ENCODE data around the gene YOD1.

Gene YOD1

DNA sequence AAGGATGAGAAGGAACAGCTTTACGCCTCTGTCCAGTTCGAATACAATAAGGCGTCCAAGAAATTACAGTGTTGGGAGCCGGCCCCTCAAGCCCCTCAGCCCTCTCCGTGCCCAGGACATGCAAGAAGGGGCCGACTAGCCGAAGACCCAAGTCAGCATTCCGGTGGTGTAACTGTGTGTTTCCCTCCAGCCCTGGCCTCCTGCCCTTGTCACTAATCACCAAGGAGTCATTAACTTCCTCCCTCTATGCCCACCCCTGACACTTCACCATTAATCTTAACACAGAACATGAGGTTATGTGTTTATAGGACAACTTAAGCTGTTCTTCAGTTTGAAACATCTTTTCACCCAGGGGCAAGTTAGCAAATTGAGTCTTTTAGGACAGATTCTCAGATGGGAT lies 21.2 kb upstream of the YOD1 start:
- DNase-seq, result no peak

DNA sequence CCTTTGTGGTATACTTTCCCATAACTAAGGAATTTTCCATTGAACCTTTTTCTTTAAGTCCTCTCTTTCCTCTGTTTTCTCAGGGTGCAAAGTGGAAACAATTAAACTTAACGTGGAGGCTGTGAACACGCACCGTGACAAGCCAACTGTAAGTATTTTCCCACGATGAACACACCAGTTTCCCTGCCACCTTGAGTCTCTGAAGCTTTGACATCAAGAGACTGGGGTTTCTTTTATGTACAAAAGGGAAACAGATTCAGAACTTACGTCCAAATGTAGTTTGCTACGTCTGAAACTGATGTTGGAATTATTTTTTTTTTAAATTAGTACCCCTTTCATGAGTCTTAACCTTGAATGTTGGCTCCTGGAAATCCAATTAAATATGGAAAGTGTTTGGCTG lies 20.4 kb upstream of the YOD1 start:
- no peak for DNase-seq

DNA sequence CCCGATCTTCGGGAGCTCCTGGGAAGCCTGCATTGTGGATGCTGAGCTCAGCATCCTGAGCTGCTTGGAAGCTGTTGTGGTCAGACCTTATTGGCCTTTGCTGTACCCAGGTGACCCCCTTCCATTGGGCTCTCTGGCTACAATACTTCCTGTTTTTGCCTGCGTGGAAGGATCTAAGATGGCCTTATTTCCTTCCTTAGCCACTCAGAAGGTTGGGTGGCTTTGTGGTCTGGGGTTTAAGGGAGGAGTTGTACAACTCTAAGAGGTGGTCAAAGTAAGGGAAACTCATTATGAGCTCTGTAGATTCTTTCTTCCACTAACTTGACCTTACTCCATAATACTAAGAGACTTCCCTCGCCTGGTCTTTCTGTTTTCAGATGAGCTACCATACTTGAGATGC lies 19.8 kb upstream of the YOD1 start:
- no peak for DNase-seq

DNA sequence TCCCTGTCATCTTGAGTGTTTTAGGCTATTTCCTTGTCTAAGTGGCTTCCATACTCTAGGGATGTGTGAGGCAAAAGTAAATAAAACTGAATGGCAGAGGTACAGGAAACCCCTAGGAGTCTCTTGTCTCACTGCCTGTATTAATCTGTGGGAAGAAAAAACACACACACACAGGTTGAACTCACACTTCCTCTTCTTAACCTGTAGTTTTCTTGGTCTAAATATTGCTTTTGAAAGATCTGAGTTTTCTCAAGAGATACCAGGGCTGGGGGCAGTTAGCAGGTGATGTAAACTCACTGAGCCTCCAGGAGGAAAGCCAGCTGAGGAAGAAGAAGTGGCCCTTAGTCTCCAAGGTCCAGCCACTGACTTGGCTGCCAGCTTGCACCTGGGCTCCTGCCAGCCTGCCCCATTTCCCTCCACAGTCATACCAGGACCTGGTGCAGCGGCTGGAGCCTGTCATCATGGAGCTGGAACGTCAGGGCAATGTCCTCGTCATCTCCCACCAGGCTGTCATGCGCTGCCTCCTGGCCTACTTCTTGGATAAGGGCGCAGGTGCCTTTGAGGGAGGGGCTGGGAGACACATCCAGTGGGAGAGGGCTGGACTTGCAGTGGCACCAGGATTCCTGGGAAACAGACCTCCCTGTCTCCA lies 19.0 kb upstream of the YOD1 start:
- no peak for DNase-seq

DNA sequence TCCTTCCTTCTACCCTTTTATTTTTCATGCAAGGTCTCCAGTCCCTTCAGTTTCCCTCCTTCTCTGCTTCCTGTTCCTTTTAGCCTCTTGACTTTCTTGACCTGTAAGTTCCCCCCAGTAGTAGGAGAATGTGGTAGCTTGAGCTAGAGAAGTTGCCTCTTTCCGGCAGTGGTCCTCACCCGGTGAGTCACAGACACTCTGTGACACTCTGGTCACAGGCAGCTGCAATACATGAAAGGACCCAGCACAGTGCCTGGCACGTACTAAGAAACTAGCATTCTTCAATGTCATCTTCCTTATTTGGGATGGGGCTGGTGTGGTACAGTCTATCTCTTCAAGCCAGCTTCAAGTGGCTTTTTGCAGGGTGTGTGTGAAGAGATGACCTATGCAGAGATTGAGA lies 18.1 kb upstream of the YOD1 start:
- no peak for DNase-seq

DNA sequence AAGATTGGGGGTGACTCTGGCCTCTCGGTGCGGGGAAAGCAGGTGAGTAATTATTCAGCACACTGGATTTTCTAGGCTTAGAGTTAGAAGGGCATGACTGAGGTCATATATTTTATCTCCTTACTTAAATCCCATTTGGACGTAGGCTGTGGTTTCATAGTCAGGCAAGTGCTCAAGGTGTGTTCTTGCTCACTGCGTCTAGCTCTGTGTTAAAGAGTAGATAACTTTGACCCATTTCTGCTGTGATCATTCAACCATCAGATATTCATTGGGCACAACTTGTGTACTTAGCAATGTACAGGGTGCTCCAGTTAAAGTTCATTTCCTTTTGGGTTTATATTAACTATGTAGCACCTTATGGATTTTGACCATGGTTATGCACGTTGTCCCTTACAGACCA lies 16.7 kb upstream of the YOD1 start:
- DNase-seq, result no peak

DNA sequence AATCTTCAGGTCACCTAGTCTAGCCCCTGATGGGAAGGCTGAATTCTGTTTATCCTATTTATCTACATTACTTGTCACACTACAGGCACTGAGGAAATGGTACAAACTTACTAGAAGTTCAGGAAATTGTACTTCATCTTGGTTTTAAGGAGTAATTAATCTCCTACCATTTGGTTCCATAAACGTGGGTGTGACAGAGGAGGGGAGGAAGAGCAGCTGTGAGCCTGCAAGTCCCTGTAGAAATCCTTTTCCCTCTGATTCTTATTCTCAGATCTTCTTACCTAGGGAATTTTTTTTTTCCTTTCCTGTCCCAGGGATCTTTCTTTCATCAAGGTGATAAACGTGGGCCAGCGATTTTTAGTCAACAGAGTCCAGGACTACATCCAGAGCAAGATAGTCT lies 16.2 kb upstream of the YOD1 start:
- DNase-seq, result no peak

DNA sequence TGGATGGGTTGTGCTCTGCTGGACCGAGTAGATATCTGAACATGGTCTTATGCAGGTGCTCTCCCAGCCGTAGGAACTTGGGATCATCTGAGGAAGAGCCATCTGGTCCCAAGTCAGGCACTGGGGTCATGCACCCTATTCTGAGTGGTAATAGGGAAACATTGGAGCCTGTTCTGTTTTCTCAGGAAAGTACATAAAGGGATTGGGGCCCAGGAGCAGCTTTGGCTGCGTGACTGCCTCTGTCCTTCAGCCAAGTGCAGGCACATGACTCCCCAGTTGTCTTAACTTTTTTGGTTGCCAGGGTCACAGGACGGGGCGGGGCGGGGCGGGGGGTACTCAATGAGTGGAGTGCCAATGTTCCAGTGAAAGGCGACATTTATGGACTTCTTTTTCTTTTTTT lies 13.6 kb upstream of the YOD1 start:
- no peak for DNase-seq

DNA sequence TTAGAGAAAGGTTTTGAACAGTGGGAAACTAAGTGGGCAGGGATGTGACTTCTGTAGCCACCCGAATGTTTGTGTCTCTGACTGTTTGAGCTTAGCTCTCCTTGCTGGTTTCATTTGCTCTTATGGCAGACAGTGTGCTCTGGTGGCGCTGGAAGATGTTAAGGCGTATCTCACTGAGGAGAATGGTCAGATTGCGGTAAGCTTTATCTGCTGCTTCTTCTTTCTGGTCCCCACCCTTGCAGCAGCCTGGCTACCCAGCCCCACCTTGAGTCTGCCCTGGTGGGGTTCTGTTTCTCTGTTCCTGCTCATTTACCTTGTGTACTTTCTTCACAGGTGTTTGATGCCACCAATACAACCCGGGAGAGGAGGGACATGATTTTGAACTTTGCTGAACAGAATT lies 12.0 kb upstream of the YOD1 start:
- no peak for DNase-seq

DNA sequence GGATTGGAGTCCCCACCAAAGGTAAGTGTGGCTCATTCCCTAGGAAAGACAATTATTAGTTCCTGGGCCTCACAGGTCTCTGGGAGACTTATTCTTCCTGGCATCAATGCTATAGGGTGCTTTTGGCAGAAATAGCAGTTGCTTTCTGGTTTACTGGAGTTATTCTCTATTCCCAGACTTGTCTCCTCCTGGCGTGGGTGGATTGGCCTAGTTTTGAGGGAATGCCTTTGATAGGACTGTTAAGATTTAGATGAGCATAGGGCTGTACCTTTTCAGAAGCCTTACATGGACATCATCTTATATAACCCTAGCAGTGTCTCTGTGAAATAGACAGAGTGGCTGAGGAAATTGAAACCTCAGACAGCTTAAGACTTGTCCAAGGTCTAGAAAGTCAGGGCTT lies 11.1 kb upstream of the YOD1 start:
- no peak for DNase-seq

DNA sequence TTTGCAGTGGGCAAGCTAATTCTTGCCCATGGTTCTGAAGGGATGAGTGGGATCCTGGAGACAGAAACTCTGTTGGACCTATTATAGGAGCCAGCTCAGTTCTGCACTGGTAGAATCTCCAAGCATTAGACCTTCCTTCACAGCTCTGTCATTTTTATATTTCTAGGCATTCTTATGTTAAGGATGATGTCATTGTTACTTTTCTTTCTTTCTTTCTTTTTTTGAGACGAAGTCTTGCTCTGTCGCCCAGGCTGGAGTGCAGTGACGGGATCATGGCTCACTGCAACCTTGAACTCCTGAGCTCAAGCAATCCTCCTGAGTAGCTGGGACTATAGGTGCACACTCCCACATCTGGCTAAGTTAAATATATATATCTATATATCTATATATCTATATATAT lies 9.6 kb upstream of the YOD1 start:
- DNase-seq, result no peak

DNA sequence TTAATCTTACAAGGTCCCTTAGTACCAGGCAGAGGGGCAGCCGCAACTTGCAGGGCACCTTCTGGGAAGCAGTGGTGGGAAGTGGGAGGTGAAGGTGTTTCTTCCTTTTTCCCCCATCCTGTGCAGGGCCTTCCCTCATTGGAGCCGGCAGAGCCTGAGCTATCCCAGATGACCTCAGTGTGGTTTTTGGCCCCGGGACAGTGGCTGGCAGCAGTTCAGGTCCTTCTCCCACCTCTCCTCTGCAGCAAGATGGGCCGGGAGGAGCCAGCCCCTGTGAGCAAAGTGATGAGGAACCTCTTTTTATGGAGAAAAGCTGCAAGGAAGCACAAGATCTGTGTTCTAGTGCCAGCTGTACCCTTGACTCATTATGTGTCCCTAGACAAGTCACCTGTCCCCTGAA lies 8.9 kb upstream of the YOD1 start:
- DNase-seq, result no peak

DNA sequence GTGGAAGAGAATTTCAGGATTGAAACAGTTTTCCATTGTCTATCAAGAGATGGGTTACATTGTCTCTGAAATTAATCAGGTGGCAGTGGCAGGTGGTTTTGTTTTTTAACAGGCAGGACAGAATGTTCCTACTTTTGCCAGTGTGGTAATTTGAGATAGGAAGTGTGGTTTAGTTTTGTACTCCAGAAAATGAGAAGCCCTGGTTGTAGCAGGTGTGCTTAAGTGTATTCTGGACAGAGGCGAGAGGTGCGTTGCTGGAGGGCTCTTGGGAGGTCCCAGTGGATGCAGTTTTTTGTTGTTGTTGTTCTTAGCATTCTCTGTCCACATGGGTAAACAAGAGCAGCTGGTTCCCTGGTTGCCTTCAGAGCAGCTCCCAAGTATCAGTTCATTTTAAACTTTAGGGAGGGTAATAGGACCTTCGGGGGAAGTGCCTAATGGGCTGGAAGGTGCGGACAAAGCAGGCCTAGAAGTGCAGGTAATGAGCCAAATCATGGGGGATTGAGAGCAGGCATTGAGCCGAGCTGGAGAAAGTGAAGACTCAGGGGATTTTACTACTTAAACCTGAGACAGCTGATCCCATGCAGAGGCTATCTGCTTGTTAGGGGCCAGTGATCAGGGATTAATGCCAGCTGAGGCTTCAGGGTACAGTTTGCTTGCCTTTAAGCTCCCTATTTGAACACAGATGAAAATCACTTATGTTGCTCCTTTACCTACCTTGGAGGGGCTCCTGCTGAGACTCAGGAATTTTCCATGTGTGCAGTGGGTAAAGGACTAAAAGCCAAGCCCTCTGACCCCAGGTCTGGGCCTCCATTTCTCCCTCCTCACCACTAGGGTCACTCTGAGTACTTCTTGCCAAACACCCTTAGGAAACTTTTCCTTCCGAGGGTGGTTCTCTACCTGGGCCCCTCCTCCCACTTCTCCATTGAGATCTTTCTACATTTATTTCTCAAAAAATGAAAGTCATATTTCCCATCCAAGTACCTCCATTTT lies 8.2 kb upstream of the YOD1 start:
- DNase-seq, result no peak

DNA sequence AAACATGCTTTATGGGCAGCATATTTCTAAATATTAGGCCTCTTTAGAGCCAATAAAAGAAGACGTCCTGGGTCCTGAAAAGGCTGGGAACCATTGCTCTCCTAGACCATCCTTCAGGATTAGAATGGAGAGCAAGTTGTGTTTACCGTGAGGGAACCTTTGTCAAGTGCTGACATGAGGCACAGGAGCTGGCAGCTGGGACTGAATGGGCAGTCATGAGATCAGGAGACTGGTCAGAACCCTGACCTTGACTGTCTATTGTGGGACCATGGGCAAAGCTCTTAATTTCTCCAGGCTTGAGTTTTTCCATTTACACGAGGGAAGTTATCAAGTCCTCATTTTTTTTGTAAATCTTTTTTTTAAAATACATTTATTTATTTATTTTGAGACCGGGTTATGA lies 7.2 kb upstream of the YOD1 start:
- no peak for DNase-seq

DNA sequence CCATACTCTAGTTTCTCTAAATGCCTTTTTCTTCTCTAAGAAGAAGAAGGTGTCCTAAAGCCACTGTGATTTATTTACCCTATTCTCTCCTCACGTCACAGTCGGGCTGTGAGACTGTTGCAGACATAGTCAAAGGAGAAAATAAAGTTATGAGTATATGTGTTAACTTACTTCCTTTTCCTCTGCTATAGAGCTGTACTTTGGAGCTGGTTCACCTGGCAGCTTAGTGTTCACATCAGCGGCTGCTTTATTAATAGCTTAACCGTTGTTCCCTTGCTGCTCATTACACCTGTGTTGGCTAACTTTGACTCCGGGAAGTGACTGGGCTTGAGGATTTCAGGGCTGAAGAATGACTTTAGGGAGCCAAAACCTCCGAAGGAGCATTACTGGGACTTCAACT lies 5.7 kb upstream of the YOD1 start:
- DNase-seq, result no peak

DNA sequence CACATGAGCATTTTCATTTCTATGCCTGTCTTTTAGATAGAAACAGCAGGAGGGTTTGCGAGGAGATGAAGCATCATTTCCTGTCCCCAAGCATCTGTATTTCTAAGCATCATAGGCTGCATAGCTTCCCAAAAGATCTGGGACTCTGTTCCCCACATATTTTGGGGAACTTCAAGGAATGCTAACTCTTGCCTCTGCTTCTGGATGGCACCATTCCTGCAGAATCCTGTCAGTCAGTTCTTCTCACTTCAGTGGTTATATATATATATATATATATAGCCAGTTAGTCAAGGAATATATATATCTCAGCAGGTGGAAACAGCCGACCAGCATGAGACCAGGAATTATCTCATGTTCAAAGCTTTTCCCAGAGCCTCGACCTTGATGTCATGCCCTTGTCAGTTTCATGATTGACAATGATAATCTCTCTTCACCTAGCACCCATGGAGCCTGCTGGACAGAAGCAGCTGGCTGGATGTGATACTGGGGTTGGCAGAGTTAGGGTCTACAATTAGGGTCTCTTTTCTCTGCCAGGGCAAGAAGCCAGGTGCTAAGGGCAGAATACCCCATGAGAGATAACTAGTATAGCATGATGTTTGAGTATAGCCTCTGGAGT lies 4.5 kb upstream of the YOD1 start:
- no peak for DNase-seq

DNA sequence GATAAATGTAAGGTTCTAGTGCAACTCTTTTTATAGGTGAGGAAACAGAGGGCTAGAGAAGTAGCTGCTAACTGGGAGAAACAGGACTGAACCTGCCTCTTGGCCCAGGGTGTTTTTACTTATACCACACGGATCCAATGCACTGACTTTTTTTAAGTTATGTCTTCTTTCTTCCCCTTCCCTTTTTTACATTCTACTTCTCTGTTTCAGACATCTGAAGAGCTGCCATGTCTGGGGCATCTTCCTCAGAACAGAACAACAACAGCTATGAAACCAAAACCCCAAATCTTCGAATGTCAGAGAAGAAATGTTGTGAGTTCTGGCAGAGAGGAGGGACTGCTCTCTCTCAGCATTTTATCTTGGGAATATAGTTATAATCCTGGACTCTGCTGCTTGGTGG lies 3.5 kb upstream of the YOD1 start:
- DNase-seq, result no peak

DNA sequence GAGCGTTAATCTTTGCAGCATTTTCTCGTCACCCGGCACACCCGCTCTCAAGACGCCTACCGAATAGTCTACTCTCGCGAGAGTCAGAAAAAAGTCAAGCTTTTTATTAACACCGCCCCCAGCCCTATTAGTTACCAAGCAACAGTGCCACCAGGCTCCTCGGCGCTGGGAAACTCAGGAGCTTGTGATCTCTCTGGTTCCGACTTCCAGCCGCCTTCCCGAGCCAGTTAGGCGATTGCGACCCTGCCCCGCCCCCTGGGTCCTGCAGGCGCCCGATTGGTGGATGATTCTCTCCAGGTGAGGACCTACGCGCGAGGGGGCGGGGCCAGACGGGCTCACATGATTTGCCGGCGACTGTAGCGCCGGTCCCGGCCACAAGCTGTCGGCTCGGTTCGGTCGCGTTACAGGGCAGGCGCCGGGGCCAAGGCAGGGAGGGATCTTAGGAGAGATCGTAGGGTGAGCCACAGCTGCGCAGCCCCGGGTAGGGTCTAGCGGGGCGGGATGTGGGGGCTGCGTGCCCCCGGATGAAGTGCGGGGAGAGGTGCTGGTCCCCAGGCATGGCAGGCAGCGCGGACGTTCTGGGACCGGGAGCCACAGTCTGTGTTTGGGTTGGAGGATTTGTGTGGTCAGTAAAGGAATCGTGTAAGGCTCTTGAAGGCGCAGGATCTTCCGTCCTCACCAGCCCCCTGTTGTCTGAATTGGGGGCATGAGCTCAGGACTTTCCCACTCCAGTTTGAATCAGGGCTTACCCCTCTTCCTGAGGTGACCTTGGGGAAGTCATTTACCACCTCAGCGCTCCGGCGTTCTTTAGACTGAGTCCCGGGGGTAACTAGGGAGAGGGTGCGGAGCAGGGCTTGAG lies 2.1 kb upstream of the YOD1 start, which contains the start of gene PFKFB2:
Gene PFKFB2, plus strand, starts transcription at position 365 of the 859 bp plus-strand sequence. CDS start 1,443 bp downstream, outside the sequence.
- peak; percentile 96 to 97 for DNase-seq

DNA sequence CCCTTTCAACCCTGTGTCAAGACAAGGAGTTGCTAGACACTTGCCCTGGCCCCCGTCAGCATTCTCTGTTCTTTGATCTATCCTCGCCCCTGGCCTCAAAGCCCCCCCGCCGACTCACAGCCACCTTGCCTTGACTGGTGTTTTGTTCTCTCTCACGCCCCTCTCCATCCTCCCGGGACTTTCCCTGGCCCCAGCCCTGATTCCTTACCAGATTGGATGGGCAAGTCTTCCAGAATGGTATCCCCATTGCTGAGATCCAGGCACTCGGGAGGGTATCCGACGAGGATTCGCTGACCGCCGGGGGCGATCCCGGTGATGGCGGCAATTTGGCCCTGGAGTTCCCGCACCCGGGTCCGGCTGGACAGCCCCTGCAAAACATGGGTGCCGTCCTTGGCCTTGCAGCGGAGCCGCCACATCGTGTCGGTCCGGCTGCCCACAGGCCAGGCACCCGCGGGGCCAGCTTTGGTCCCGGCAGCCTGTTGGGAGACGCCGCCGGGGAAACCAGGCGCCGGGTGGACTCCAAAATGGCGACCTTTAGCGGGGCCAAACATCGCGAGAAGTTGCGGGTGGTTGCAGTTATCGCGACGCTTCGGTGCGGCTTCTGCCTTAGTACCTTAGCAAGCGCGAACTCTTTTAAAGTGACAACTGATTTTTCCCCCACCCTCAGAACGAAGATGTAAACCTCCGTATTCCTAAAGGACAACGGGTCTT lies 373 bp downstream of the YOD1 start:
- DNase-seq, result peak; percentile 91 to 93

DNA sequence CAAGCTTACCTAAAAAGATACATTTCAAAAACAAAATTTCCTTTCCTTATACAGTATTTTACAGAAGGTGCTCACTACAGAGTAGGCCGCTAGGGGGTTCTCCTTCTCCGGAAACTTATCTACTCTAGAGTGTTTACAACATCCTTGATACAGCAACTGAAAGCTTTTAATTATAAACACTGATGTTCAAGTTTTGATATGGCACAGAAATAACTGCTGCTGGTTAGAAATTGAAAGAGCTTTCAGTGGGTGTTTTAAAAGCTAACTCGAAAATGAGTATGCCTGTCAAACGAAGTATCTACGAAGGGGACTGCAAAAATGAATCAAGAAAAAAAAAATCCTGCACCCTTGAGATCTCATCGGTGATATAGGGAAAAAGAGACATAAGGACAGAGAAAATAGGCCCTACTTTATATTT lies 1.0 kb downstream of the YOD1 start:
- DNase-seq, result peak; percentile 38 to 55

DNA sequence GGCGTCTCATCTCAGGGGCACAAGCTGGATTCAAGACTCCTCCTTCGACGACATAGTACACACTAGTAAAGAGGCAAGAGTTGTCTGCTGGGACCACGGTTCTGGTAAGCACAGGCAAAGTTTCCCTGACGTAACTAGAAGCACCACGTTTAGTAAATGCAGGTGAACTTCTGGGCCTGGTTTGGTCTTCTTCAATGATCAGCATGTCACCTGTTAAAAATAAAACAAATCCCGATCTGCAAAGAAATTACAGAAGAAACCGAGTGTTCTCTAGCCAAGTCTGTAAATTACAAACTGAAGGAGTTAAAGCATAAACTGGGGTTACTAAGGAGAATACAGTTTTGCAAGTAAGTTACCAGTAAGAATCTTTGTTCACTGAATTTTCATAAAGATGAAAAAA lies 1.5 kb downstream of the YOD1 start:
- no peak for DNase-seq

DNA sequence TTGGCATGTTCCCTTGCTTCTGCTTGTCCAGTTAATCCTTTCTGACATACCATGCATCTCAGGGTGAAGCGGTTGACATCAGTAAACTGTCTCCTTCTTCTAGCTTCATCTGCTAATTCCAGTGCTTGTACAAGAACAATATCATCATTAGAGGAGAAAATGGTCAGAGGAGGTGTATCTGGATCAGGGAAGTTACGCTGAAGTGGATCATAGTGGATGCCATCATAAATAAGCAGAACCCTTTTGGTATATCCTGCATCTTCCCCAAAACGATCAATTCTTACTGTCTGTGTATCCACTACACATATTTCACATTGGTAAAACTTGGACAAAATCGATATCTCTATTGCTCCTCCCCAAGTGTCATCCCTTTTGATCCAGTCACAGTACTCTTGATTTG lies 2.0 kb downstream of the YOD1 start:
- DNase-seq, result no peak

Measured in activated CD4-positive, alpha-beta T cell treated with anti-CD3 and anti-CD28 coated beads, Interleukin-2, amount 50 U/mL, for 48 hours (primary cell).